ENCODE data around the gene HS2ST1. TPM values are rescaled to one million over a fixed set of nuclear protein-coding genes. Genes with fewer than 3 reads are reported as not detected.

The HS2ST1 gene
- polyA plus RNA-seq (8.4 to 18.7 TPM (median 12.1 TPM) in 3 replicates), polyA minus RNA-seq (2.0 to 14.5 TPM (median 6.7 TPM) in 3 replicates)
- polyA plus RNA-seq (2011; ENCODE audit: low read depth) = 2.2 TPM
- 4.4 and 9.4 TPM in 2 replicates for polyA plus RNA-seq (2011; cell fraction: cytosol; rRNA removed)
- 10.2 and 12.5 TPM in 2 replicates for polyA plus RNA-seq (2011; cell fraction: nucleus; rRNA removed)
- 6.2 and 15.3 TPM in 2 replicates for polyA plus RNA-seq (2012; ENCODE audit: low replicate concordance)
- 9.2 TPM for polyA minus RNA-seq (2011; cell fraction: cytosol; rRNA and poly(A)+ RNA removed)
- polyA minus RNA-seq (2011; cell fraction: nucleus; rRNA and poly(A)+ RNA removed) = 11.2 and 22.6 TPM in 2 replicates

GRCh38 chr1:86914601-86914997, at the start of gene HS2ST1:
Gene HS2ST1, plus strand, starts transcription at chr1:86914635.
- no peaks in the 10 kb centered on the region for H3K9me3 ChIP-seq (ENCODE audit: control insufficient read depth, low read depth, low read length)
- no peaks in the 10 kb centered on the region for H3K9me1 ChIP-seq (ENCODE audit: control insufficient read depth, extremely low read depth, insufficient read depth, low read length)
- H4K20me1 ChIP-seq (ENCODE audit: control insufficient read depth, extremely low read depth, insufficient read depth, low read length) = peaks cover 3% of the 10 kb centered on the region
- H3K36me3 ChIP-seq (ENCODE audit: control insufficient read depth in 2 of 2, extremely low read depth in 1 of 2, insufficient read depth in 2 of 2, low read length in 2 of 2) = peaks cover 0 to 13% of the 10 kb centered on the region in 2 experiments
- DNase-seq (ENCODE audit: low read depth, low spot score) = no peak
- H3K4me1 ChIP-seq (ENCODE audit: control insufficient read depth, extremely low read depth, insufficient read depth, low read length) = peaks cover 9% of the 10 kb centered on the region
- peak within 1 kb of the TSS; percentile 100 for H3K27ac ChIP-seq (ENCODE audit: control insufficient read depth, insufficient read depth, low read length)
- H3K4me2 ChIP-seq (ENCODE audit: control insufficient read depth, extremely low read depth, insufficient read depth, low read depth, low read length) = peak within 1 kb of the TSS; percentile 89
- H3K79me2 ChIP-seq (ENCODE audit: control insufficient read depth, insufficient read depth, low read length) = peaks cover 79% of the 10 kb centered on the region
- dilution Hi-C loops (cut with MboI; ENCODE audit: extremely low pct_ligation_motif_present, low sequenced_read_pairs) = no loop called here
- H3K9ac ChIP-seq (ENCODE audit: control insufficient read depth, extremely low read depth, insufficient read depth, low read length) = peak within 1 kb of the TSS; percentile 100
- TF ChIP-seq EZH2 (IDR thresholded peaks at IDR 0.05; ENCODE audit: low read length) = no peak
- no peak for TF ChIP-seq CTCF (optimal IDR thresholded peaks at IDR 0.05 in 1 of 3, IDR thresholded peaks at IDR 0.05 in 1 of 3, conservative IDR thresholded peaks at IDR 0.05 in 1 of 3; ENCODE audit: extremely low read depth in 1 of 3, insufficient read depth in 2 of 3, low read length in 3 of 3)
- no peak for FAIRE-seq
- peak within 1 kb of the TSS; percentile 92 to 100 (median 100) for H3K4me3 ChIP-seq (ENCODE audit: control insufficient read depth in 2 of 3, extremely low read depth in 1 of 3, insufficient read depth in 2 of 3, low read depth in 1 of 3, low read length in 3 of 3)
- peak within 1 kb of the TSS; percentile 100 for H2AFZ ChIP-seq (ENCODE audit: control insufficient read depth, low read length)
- H3K27me3 ChIP-seq (ENCODE audit: control insufficient read depth, extremely low read depth, insufficient read depth, low read length) = no peaks in the 10 kb centered on the region

GRCh38 chr1:86865973-86866637, 48.3 kb upstream of the HS2ST1 start:
- no peaks in the 10 kb centered on the region for H3K79me2 ChIP-seq (ENCODE audit: control insufficient read depth, insufficient read depth, low read length)
- dilution Hi-C loops (cut with MboI; ENCODE audit: extremely low pct_ligation_motif_present, low sequenced_read_pairs) = no loop called here

More at GRCh38 chr1:86865973-86866637, 48.3 kb upstream of the HS2ST1 start:
- Histone ChIP-seq H3K9me3 (ENCODE audit: control insufficient read depth, low read depth, low read length) (no peaks in the 10 kb centered on the region), H2AFZ (ENCODE audit: control insufficient read depth, low read length) (no peak overlapping the region), H3K36me3 (ENCODE audit: control insufficient read depth in 2 of 2, extremely low read depth in 1 of 2, insufficient read depth in 2 of 2, low read length in 2 of 2) (peaks cover 0 to 2% of the 10 kb centered on the region in 2 experiments), H3K27ac (ENCODE audit: control insufficient read depth, insufficient read depth, low read length) (no peak overlapping the region), H3K9me1 (ENCODE audit: control insufficient read depth, extremely low read depth, insufficient read depth, low read length) (no peaks in the 10 kb centered on the region), H3K4me3 (ENCODE audit: control insufficient read depth in 2 of 3, extremely low read depth in 1 of 3, insufficient read depth in 2 of 3, low read depth in 1 of 3, low read length in 3 of 3) (no peak overlapping the region), H3K4me2 (ENCODE audit: control insufficient read depth, extremely low read depth, insufficient read depth, low read depth, low read length) (no peak overlapping the region), H4K20me1 (ENCODE audit: control insufficient read depth, extremely low read depth, insufficient read depth, low read length) (peaks cover 3% of the 10 kb centered on the region), H3K4me1 (ENCODE audit: control insufficient read depth, extremely low read depth, insufficient read depth, low read length) (no peaks in the 10 kb centered on the region), H3K27me3 (ENCODE audit: control insufficient read depth, extremely low read depth, insufficient read depth, low read length) (no peaks in the 10 kb centered on the region), H3K9ac (ENCODE audit: control insufficient read depth, extremely low read depth, insufficient read depth, low read length) (no peak overlapping the region)
- TF ChIP-seq EZH2 (IDR thresholded peaks at IDR 0.05; ENCODE audit: low read length) = no peak
- no peak for TF ChIP-seq CTCF (optimal IDR thresholded peaks at IDR 0.05 in 1 of 3, IDR thresholded peaks at IDR 0.05 in 1 of 3, conservative IDR thresholded peaks at IDR 0.05 in 1 of 3; ENCODE audit: extremely low read depth in 1 of 3, insufficient read depth in 2 of 3, low read length in 3 of 3)
- no peak for FAIRE-seq
- no peak for DNase-seq (ENCODE audit: low read depth, low spot score)

Data from keratinocyte (primary cell).